ENCODE results near the gene MTERF4. TPM values are rescaled to one million over a fixed set of nuclear protein-coding genes. Genes with fewer than 3 reads are reported as not detected.
"Not testable (repeated sequence)": the region's sequence is repeated elsewhere in the genome, so short reads cannot be mapped to it uniquely, and the experiment has no call there.

The MTERF4 gene
- polyA plus RNA-seq, 3 donors = 15.5 to 37.4 (median 17.8) TPM

GRCh38 chr2:241105641-241106040 lies 3.6 kb upstream of the MTERF4 start:
- Mint-ChIP-seq H3K36me3 (peaks cover 5% of the 10 kb centered on the region in 2 donors), H3K27me3 (ENCODE audit: low read depth in 3 of 3) (peaks cover 0 to 6% (median 0%) of the 10 kb centered on the region in 3 donors), H3K9me3 (no peaks in the 10 kb centered on the region), H3K27ac (no peak overlapping the region), H3K4me1 (peaks cover 25% of the 10 kb centered on the region), H3K4me3 (no peak overlapping the region)
- Histone ChIP-seq H3K79me2 (ENCODE audit: insufficient read depth, low read length) (peaks cover 15% of the 10 kb centered on the region), H3K4me1 (ENCODE audit: control insufficient read depth in 1 of 2, insufficient read depth in 2 of 2, low read length in 2 of 2) (peaks cover 16 to 21% of the 10 kb centered on the region in 2 donors), H3K27me3 (ENCODE audit: control insufficient read depth in 2 of 2, insufficient read depth in 2 of 2, low read length in 2 of 2) (no peaks in the 10 kb centered on the region), H2AFZ (ENCODE audit: insufficient read depth, low read depth, low read length, poor library complexity, severe bottlenecking) (no peak overlapping the region), H3K9ac (ENCODE audit: insufficient read depth, low read length, poor library complexity, severe bottlenecking) (no peak overlapping the region), H3K9me3 (replicated peaks in 1 of 2; ENCODE audit: control insufficient read depth in 1 of 2, insufficient read depth in 1 of 2, low read length in 2 of 2) (no peaks in the 10 kb centered on the region), H3K4me2 (replicated peaks; ENCODE audit: extremely low read depth, low read length, poor library complexity, severe bottlenecking) (no peak overlapping the region), H3K27ac (ENCODE audit: low read depth in 1 of 2, low read length in 2 of 2) (no peak overlapping the region), H4K20me1 (ENCODE audit: insufficient read depth, low read length) (no peaks in the 10 kb centered on the region), H3K36me3 (replicated peaks in 1 of 2; ENCODE audit: control insufficient read depth in 1 of 2, insufficient read depth in 2 of 2, low read length in 2 of 2) (no peaks in the 10 kb centered on the region), H3K4me3 (replicated peaks in 1 of 3; ENCODE audit: low read depth in 2 of 3, low read length in 3 of 3) (no peak overlapping the region)
- no peak for TF ChIP-seq CTCF (IDR thresholded peaks at IDR 0.05)
- no peak for DNase-seq
- intact Hi-C loops (cut with micrococcal nuclease) = no loop called here
- 100% methylated on average over 2 of the region's 3 CpGs for WGBS (ENCODE audit: insufficient coverage)

GRCh38 chr2:241104611-241105010 lies 2.5 kb upstream of the MTERF4 start:
- H3K79me2 ChIP-seq (ENCODE audit: insufficient read depth, low read length) = peaks cover 26% of the 10 kb centered on the region
- H3K27me3 Mint-ChIP-seq (ENCODE audit: low read depth in 3 of 3); H3K27ac Mint-ChIP-seq; intact Hi-C loops (cut with micrococcal nuclease); H3K9me3 ChIP-seq (replicated peaks in 1 of 2; ENCODE audit: control insufficient read depth in 1 of 2, insufficient read depth in 1 of 2, low read length in 2 of 2); H3K4me3 ChIP-seq (replicated peaks in 1 of 3; ENCODE audit: low read depth in 2 of 3, low read length in 3 of 3); H3K9me3 Mint-ChIP-seq; DNase-seq; H3K4me2 ChIP-seq (replicated peaks; ENCODE audit: extremely low read depth, low read length, poor library complexity, severe bottlenecking); H3K27ac ChIP-seq (ENCODE audit: low read depth in 1 of 2, low read length in 2 of 2); H3K36me3 ChIP-seq (replicated peaks in 1 of 2; ENCODE audit: control insufficient read depth in 1 of 2, insufficient read depth in 2 of 2, low read length in 2 of 2); H3K9ac ChIP-seq (ENCODE audit: insufficient read depth, low read length, poor library complexity, severe bottlenecking); H4K20me1 ChIP-seq (ENCODE audit: insufficient read depth, low read length); H3K27me3 ChIP-seq (ENCODE audit: control insufficient read depth in 2 of 2, insufficient read depth in 2 of 2, low read length in 2 of 2); H3K36me3 Mint-ChIP-seq; H3K4me3 Mint-ChIP-seq; H2AFZ ChIP-seq (ENCODE audit: insufficient read depth, low read depth, low read length, poor library complexity, severe bottlenecking): not testable (repeated sequence)
- H3K4me1 ChIP-seq (ENCODE audit: control insufficient read depth in 1 of 2, insufficient read depth in 2 of 2, low read length in 2 of 2) = peaks cover 16 to 24% of the 10 kb centered on the region in 2 donors
- H3K4me1 Mint-ChIP-seq = peaks cover 29% of the 10 kb centered on the region
- 98% methylated on average over 8 of the region's 10 CpGs for WGBS (ENCODE audit: insufficient coverage)
